IPS-15b (cell line): ENCODE data around the gene PAX1.

Source experiments
- H3K27me3 ChIP-seq: one replicate; pipeline ENCODE4 v1.6.1; 2013; ENCODE audit warnings: low read length; ENCODE audit not compliant: control insufficient read depth, insufficient read depth
- H3K36me3 ChIP-seq: one replicate; pipeline ENCODE4 v1.6.1; 2013; ENCODE audit warnings: low read length; ENCODE audit not compliant: control insufficient read depth, insufficient read depth
- H3K4me1 ChIP-seq: one replicate; pipeline ENCODE4 v1.6.1; 2013; ENCODE audit warnings: mild to moderate bottlenecking, low read length; ENCODE audit not compliant: control insufficient read depth, insufficient read depth
- H3K4me3 ChIP-seq: one replicate; pipeline ENCODE4 v1.5.1; 2013; ENCODE audit warnings: low read depth, low read length
- H3K9ac ChIP-seq: one replicate; pipeline ENCODE4 v1.6.1; 2013; ENCODE audit warnings: low read depth, mild to moderate bottlenecking, low read length
- H3K9me3 ChIP-seq: one replicate; pipeline ENCODE4 v1.6.1; 2013; ENCODE audit warnings: mild to moderate bottlenecking, low read length; ENCODE audit not compliant: control insufficient read depth, insufficient read depth

The PAX1 gene

GRCh38 chr20:21682521-21682954 lies 22.9 kb upstream of the PAX1 start:
- no peak overlapping the region for H3K9ac ChIP-seq
- no peaks in the 10 kb centered on the region for H3K36me3 ChIP-seq
- H3K4me1 ChIP-seq = no peaks in the 10 kb centered on the region
- no peaks in the 10 kb centered on the region for H3K9me3 ChIP-seq
- H3K4me3 ChIP-seq = no peak overlapping the region
- no peaks in the 10 kb centered on the region for H3K27me3 ChIP-seq

- Histone ChIP-seq H3K4me1 (no peaks in the 10 kb centered on the region), H3K9ac (no peak overlapping the region), H3K4me3 (no peak overlapping the region), H3K36me3 (no peaks in the 10 kb centered on the region), H3K9me3 (no peaks in the 10 kb centered on the region), H3K27me3 (no peaks in the 10 kb centered on the region)
Observed at GRCh38 chr20:21684671-21685070, 20.8 kb upstream of the PAX1 start.

DNA sequence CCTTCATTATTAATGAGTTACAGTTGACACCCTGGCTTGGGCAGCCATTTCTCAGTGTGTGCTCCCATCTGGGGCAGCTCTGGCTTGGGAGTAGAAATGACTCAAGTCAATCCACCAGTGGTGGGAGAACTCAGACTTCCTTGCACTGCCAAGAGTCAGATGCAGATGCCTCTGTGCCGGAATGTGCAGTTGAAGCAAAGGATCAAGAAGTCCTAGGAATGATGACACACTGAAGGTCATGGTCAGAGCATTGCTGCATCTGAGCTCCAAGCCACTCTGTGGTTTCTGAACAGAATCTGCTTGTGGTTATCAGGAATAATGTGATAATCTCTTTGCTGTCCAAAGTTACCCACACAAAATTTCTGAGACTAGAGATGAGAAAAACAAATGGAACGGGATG lies 19.5 kb upstream of the PAX1 start:
- Histone ChIP-seq H3K36me3 (no peaks in the 10 kb centered on the region), H3K9ac (no peak overlapping the region), H3K4me1 (no peaks in the 10 kb centered on the region), H3K27me3 (no peaks in the 10 kb centered on the region), H3K9me3 (no peaks in the 10 kb centered on the region), H3K4me3 (no peak overlapping the region)

GRCh38 chr20:21693322-21693721 lies 12.1 kb upstream of the PAX1 start:
- Histone ChIP-seq H3K4me3 (no peak overlapping the region), H3K9me3 (no peaks in the 10 kb centered on the region), H3K27me3 (peaks cover 63% of the 10 kb centered on the region), H3K36me3 (no peaks in the 10 kb centered on the region), H3K4me1 (peaks cover 4% of the 10 kb centered on the region), H3K9ac (no peak overlapping the region)

- no peaks in the 10 kb centered on the region for H3K9me3 ChIP-seq
- peaks cover 9% of the 10 kb centered on the region for H3K4me1 ChIP-seq
- peaks cover 98% of the 10 kb centered on the region for H3K27me3 ChIP-seq
- no peak overlapping the region for H3K9ac ChIP-seq
- H3K4me3 ChIP-seq = peak overlapping the region; percentile 22
- no peaks in the 10 kb centered on the region for H3K36me3 ChIP-seq
Observed at GRCh38 chr20:21698494-21699215, 6.8 kb upstream of the PAX1 start.

- H3K9ac ChIP-seq = no peak overlapping the region
- H3K27me3 ChIP-seq = peaks cover 99% of the 10 kb centered on the region
- peaks cover 9% of the 10 kb centered on the region for H3K4me1 ChIP-seq
- no peak overlapping the region for H3K4me3 ChIP-seq
- no peaks in the 10 kb centered on the region for H3K9me3 ChIP-seq
- H3K36me3 ChIP-seq = no peaks in the 10 kb centered on the region
Observed at GRCh38 chr20:21699216-21699508, 6.3 kb upstream of the PAX1 start.

GRCh38 chr20:21701171-21701876 lies 4.1 kb upstream of the PAX1 start:
- H3K9ac ChIP-seq = no peak overlapping the region
- H3K27me3 ChIP-seq = peaks cover 99% of the 10 kb centered on the region
- H3K4me3 ChIP-seq = peak overlapping the region; percentile 13
- no peaks in the 10 kb centered on the region for H3K9me3 ChIP-seq
- no peaks in the 10 kb centered on the region for H3K36me3 ChIP-seq
- H3K4me1 ChIP-seq = peaks cover 12% of the 10 kb centered on the region

DNA sequence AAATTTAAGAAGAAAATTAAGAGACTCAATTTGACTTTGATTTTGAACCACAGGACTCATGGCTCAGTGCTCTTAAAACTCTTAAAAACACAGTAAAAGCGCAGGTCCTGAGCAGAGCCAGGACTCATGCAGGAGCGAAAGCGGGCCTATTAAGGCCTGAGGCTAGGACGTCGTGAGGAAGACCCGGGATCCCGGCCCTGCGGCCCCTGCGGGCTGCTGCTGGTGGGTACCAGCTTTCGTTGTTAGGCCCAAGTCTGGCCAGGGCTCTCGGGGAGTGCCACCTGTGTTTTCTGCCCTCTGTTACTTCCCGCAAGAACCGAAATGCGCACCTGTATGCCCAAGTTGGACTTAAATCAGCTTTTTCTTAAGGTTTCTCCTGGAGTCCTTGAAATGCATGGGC lies 3.4 kb upstream of the PAX1 start:
- H3K4me3 ChIP-seq = peak overlapping the region; percentile 50
- H3K4me1 ChIP-seq = peaks cover 12% of the 10 kb centered on the region
- no peaks in the 10 kb centered on the region for H3K36me3 ChIP-seq
- no peak overlapping the region for H3K9ac ChIP-seq
- peaks cover 99% of the 10 kb centered on the region for H3K27me3 ChIP-seq
- no peaks in the 10 kb centered on the region for H3K9me3 ChIP-seq

DNA sequence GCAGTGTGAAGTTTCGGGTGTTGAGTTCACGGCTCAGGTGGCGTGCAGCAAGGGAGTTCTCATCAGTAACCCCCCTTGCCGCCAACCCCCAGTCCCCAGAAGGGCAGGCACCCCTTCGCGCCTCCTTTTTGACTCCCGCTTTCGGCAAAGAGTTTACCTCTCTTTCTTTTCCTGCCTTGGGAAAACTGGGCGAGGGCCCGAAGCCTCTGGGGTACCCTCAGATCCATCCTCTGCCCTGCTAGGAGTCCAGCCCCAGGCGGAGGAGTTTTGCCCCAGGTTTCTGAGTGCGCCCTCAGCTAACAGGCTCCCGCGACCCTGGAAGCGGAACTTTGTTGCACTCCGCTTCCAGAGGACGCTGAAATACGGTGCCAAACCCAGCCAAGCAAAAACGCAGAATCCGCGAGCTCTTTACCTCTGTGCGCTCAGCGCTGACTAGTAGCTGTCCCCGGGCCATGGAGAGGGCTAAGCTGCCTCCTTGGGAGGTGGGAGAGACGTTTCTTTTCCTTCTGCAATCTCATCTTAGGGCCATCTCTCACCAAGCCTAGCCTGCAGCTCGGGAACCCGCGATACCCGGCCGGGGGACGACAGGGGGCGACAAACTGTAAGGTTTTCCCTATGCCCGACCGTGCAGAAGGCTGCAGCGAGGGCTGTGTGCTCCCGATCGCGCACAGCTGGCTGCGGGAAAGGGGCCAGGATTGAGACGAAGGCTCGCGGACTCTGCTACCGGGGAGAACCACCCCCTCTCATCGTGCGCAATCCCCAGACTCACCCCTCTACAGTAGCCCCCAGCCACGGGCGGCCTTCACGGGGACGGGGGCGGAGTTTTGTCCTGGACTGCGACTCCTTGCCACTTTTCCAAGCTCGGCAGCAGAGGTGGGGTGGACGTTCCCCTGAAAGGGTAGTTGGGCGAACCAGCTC lies 2.7 kb upstream of the PAX1 start:
- H3K9ac ChIP-seq = no peak overlapping the region
- peak overlapping the region; percentile 50 for H3K4me3 ChIP-seq
- H3K27me3 ChIP-seq = peaks cover 99% of the 10 kb centered on the region
- H3K9me3 ChIP-seq = no peaks in the 10 kb centered on the region
- H3K36me3 ChIP-seq = no peaks in the 10 kb centered on the region
- peaks cover 12% of the 10 kb centered on the region for H3K4me1 ChIP-seq

- Histone ChIP-seq H3K9ac (no peak overlapping the region), H3K4me1 (peaks cover 6% of the 10 kb centered on the region), H3K9me3 (no peaks in the 10 kb centered on the region), H3K4me3 (peak overlapping the region; percentile 8), H3K36me3 (no peaks in the 10 kb centered on the region), H3K27me3 (peaks cover 99% of the 10 kb centered on the region)
Observed at GRCh38 chr20:21703717-21704407, 1.6 kb upstream of the PAX1 start.
